ENCODE results near the gene TNS2. TPM values are rescaled to one million over a fixed set of nuclear protein-coding genes. Genes with fewer than 3 reads are reported as not detected.

The TNS2 gene
- total and polyA plus RNA-seq, 2 of the 13 experiments (the other 11 are each of a cell fraction or from before 2014, with no cell fraction given), result 8.9 to 20.4 TPM

DNA sequence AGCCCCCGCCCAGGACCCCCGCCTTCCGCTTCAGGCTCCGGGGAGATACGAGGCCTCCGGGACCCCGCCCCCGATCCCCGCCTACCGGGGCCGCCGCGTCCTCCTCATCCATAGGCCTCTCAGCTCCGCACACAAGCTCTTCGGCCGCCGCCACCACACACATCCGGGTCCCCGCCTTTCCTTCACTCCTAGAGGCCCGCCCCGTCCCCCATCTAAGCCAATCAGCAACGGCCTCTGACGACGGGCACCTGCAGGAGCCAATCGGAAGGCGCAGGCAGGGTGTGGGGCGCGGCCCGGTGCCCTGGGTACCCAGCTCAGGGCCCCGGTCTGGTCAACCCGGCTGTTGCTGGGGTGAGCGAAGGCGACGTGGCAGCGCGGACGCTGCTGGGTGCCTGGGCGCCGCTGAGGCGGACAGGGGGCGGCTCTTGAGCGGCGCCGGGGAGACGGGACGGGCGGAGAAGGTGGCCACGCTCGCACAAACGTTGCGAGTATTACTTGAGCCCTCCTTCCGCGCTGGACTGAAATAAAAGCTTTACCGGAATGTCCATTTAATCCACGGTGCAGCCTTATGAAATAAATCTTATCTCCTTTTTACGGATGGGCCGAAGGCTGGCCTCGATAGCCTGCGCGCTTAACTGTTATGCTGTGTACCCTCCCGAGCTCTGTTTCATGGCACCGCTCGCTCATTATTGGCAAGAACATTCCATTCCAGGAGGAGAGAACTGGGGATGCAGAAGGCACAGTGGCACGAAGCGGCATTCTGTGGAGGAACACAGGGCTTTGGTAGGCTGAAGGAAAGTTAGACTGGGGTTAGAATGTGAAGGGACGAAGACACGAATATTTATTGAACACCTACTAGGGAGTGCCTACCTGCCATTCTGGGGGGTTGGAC, 29.6 kb downstream of the TNS2 start, which contains the start of gene SPRYD3 (continued):
- TF ChIP-seq YEATS2 (CRISPR knock-in tag; IDR thresholded peaks at IDR 0.05; ENCODE audit: borderline replicate concordance), result peak; percentile 82
- TF ChIP-seq NCOA5 (CRISPR knock-in tag; IDR thresholded peaks at IDR 0.05), result no peak
- TF ChIP-seq ATF1 (CRISPR knock-in tag; IDR thresholded peaks at IDR 0.05), result no peak
- no peak for TF ChIP-seq JUN (CRISPR knock-in tag; IDR thresholded peaks at IDR 0.05)
- TF ChIP-seq, protein P1, sequence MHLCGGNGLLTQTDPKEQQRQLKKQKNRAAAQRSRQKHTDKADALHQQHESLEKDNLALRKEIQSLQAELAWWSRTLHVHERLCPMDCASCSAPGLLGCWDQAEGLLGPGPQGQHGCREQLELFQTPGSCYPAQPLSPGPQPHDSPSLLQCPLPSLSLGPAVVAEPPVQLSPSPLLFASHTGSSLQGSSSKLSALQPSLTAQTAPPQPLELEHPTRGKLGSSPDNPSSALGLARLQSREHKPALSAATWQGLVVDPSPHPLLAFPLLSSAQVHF (CRISPR knock-in tag; IDR thresholded peaks at IDR 0.05), result no peak
- no peak for TF ChIP-seq ZFP36L2 (CRISPR knock-in tag; IDR thresholded peaks at IDR 0.05)
- peak; percentile 69; the same call in 1 of the 2 replicates for TF ChIP-seq ZFP1 (CRISPR knock-in tag; IDR thresholded peaks at IDR 0.05)
- no peak for TF ChIP-seq IKZF4 (CRISPR knock-in tag; IDR thresholded peaks at IDR 0.05; ENCODE audit: borderline replicate concordance, low read depth, not compliant biosample characterization)
- no peak; the same call in 1 of the 2 replicates for TF ChIP-seq SOX5 (CRISPR knock-in tag; IDR thresholded peaks at IDR 0.05; ENCODE audit: borderline replicate concordance)
- TF ChIP-seq ZNF792 (CRISPR knock-in tag; IDR thresholded peaks at IDR 0.05), result peak; percentile 48; the same call in 1 of the 2 replicates
- TF ChIP-seq, protein P2, sequence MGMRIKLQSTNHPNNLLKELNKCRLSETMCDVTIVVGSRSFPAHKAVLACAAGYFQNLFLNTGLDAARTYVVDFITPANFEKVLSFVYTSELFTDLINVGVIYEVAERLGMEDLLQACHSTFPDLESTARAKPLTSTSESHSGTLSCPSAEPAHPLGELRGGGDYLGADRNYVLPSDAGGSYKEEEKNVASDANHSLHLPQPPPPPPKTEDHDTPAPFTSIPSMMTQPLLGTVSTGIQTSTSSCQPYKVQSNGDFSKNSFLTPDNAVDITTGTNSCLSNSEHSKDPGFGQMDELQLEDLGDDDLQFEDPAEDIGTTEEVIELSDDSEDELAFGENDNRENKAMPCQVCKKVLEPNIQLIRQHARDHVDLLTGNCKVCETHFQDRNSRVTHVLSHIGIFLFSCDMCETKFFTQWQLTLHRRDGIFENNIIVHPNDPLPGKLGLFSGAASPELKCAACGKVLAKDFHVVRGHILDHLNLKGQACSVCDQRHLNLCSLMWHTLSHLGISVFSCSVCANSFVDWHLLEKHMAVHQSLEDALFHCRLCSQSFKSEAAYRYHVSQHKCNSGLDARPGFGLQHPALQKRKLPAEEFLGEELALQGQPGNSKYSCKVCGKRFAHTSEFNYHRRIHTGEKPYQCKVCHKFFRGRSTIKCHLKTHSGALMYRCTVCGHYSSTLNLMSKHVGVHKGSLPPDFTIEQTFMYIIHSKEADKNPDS (CRISPR knock-in tag; IDR thresholded peaks at IDR 0.05), result 0 out of 2 replicates have a peak, but pooled peaks have one; percentile 3
- no peak for TF ChIP-seq ZBTB7B (CRISPR knock-in tag; IDR thresholded peaks at IDR 0.05)
- TF ChIP-seq SP140L (CRISPR knock-in tag; IDR thresholded peaks at IDR 0.05; ENCODE audit: borderline replicate concordance), result no peak
- TF ChIP-seq RFXANK (CRISPR knock-in tag; IDR thresholded peaks at IDR 0.05), result peak; percentile 85
- no peak for TF ChIP-seq FOXJ3 (CRISPR knock-in tag; IDR thresholded peaks at IDR 0.05; ENCODE audit: borderline replicate concordance)
- TF ChIP-seq TOE1 (CRISPR knock-in tag; IDR thresholded peaks at IDR 0.05), result no peak
- peak; percentile 66 for TF ChIP-seq GATAD1 (CRISPR knock-in tag; IDR thresholded peaks at IDR 0.05)
- TF ChIP-seq ZNF674 (CRISPR knock-in tag; IDR thresholded peaks at IDR 0.05; ENCODE audit: low read depth), result no peak
- no peak for TF ChIP-seq ZNF343 (CRISPR knock-in tag; IDR thresholded peaks at IDR 0.05)
- TF ChIP-seq ZNF709 (CRISPR knock-in tag; IDR thresholded peaks at IDR 0.05), result peak; percentile 92
- no peak for TF ChIP-seq ZNF207 (IDR thresholded peaks at IDR 0.05; ENCODE audit: borderline replicate concordance)
- no peak for TF ChIP-seq TCF7 (IDR thresholded peaks at IDR 0.05; ENCODE audit: low read depth)
- TF ChIP-seq ZNF574 (CRISPR knock-in tag; IDR thresholded peaks at IDR 0.05), result peak; percentile 35; the same call in 1 of the 2 replicates

Measured in HepG2 (cell line).